ENCODE measurements around the gene SHISAL1.

DNA sequence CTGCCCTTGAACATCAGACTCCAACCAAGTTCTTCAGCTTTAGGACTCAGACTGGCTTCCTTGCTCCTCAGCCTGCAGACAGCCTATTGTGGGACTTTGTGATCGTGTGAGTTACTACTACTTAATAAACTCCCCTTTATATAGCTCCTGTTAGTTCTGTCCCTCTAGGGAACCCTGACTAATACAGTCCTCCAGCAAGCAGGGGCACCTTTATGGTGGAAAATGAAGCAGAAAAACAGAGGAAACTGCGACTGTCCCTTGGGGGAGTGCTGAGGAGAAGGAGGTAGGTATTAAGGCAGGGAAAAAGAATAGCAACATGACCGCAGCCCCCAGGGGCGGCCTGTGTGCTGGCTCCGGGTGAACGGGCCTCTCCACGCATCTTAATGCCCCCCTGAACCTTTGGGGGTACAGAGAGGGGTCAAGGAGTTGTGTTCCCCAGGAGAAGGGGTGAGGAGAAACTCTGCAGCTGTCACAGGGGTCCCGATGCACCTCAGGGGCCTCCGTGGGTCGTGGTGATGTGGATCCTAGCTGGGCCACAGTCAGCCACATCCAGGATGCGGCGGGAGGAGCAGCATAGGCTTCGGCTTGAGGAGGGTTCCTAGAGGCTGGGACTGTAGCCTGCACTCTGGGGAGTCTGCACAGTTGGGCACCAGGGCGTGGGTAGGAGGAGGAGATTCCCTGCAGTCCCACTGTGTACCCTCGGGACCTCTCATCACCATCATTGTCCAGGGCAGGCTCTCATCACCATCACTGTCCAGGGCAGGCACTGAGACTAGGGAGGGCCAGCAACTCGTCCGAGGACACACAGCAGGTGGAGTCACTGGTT lies 34.3 kb downstream of the SHISAL1 start:
- TF ChIP-seq, protein P1, sequence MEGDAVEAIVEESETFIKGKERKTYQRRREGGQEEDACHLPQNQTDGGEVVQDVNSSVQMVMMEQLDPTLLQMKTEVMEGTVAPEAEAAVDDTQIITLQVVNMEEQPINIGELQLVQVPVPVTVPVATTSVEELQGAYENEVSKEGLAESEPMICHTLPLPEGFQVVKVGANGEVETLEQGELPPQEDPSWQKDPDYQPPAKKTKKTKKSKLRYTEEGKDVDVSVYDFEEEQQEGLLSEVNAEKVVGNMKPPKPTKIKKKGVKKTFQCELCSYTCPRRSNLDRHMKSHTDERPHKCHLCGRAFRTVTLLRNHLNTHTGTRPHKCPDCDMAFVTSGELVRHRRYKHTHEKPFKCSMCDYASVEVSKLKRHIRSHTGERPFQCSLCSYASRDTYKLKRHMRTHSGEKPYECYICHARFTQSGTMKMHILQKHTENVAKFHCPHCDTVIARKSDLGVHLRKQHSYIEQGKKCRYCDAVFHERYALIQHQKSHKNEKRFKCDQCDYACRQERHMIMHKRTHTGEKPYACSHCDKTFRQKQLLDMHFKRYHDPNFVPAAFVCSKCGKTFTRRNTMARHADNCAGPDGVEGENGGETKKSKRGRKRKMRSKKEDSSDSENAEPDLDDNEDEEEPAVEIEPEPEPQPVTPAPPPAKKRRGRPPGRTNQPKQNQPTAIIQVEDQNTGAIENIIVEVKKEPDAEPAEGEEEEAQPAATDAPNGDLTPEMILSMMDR (IDR thresholded peaks at IDR 0.05) = no peak
- TF ChIP-seq POLR2A (IDR thresholded peaks at IDR 0.05) = no peak
